GM18526 (cell line): ENCODE measurements around the gene TSPEAR.

ENCODE experiments used
- POLR2A ChIP-seq: IDR thresholded peaks from 3 replicates; pipeline ENCODE4 v1.6.1; 2011; ENCODE audit not compliant: insufficient read length; ENCODE audit errors: extremely low read depth

The TSPEAR gene

GRCh38 chr21:44510508-44511218, 200.7 kb downstream of the TSPEAR start:
- TF ChIP-seq POLR2A: no peak

GRCh38 chr21:44510109-44510507, 201.3 kb downstream of the TSPEAR start:
- no peak for TF ChIP-seq POLR2A

- no peak for TF ChIP-seq POLR2A
Observed at GRCh38 chr21:44509539-44509938, 201.8 kb downstream of the TSPEAR start.

GRCh38 chr21:44508711-44509445, 202.5 kb downstream of the TSPEAR start:
- TF ChIP-seq POLR2A: no peak

GRCh38 chr21:44508426-44508710, 203.0 kb downstream of the TSPEAR start:
- TF ChIP-seq POLR2A: no peak

GRCh38 chr21:44507673-44508425, 203.5 kb downstream of the TSPEAR start:
- no peak for TF ChIP-seq POLR2A

- TF ChIP-seq POLR2A: no peak
Observed at GRCh38 chr21:44506279-44507255, 204.8 kb downstream of the TSPEAR start.

GRCh38 chr21:44505673-44506278, 205.6 kb downstream of the TSPEAR start:
- no peak for TF ChIP-seq POLR2A

GRCh38 chr21:44503901-44504399, 207.4 kb downstream of the TSPEAR start:
- no peak for TF ChIP-seq POLR2A

- TF ChIP-seq POLR2A: no peak
Observed at GRCh38 chr21:44502171-44502958, 209.0 kb downstream of the TSPEAR start.

GRCh38 chr21:44500111-44500510, 211.3 kb downstream of the TSPEAR start:
- no peak for TF ChIP-seq POLR2A

GRCh38 chr21:44499631-44500030, 211.7 kb downstream of the TSPEAR start:
- no peak for TF ChIP-seq POLR2A

- no peak for TF ChIP-seq POLR2A
Observed at GRCh38 chr21:44499211-44499560, 212.2 kb downstream of the TSPEAR start.
